Body of pancreas (tissue), 4 donors: ENCODE measurements around the gene MCCC1.

Experiments
- CTCF ChIP-seq, 7 experiments: fragments of 450-650 bp in 4 of 7; fragments of 200-600 bp in 3 of 7; sonication (generic) in 3 of 7; IDR thresholded peaks; one replicate each; pipeline ENCODE4 v1.5.1; 2016 to 2019; ENCODE audit warnings: antibody characterized with exemption in 7 of 7
- POLR2A ChIP-seq, 3 donors: fragments of 450-650 bp; IDR thresholded peaks; one replicate each; pipeline ENCODE4 v1.6.1; 2016; ENCODE audit warnings: antibody characterized with exemption in 3 of 3, mild to moderate bottlenecking in 2 of 3

- TF ChIP-seq POLR2A (IDR thresholded peaks at IDR 0.05) (no peak), CTCF (IDR thresholded peaks at IDR 0.05) (no peak)
These were observed 130.0 kb downstream of the MCCC1 start for GRCh38 chr3:182969277-182969676.
